ENCODE results near the gene HNRNPL.
"Not testable (repeated sequence)": the region's sequence is repeated elsewhere in the genome, so short reads cannot be mapped to it uniquely, and the experiment has no call there.

HNRNPL gene

GRCh38 chr19:38829203-38829602, 20.6 kb downstream of the HNRNPL start:
- not testable (repeated sequence) for DNase-seq (ENCODE audit: low spot score)

- DNase-seq (ENCODE audit: low spot score), result no peak
Observed at GRCh38 chr19:38826856-38827551, 22.8 kb downstream of the HNRNPL start.

- DNase-seq (ENCODE audit: low spot score), result not testable (repeated sequence)
Observed at GRCh38 chr19:38825936-38826335, 23.9 kb downstream of the HNRNPL start.

GRCh38 chr19:38821230-38821825, 28.5 kb downstream of the HNRNPL start:
- DNase-seq (ENCODE audit: low spot score), result not testable (repeated sequence)

GRCh38 chr19:38819231-38819920, 30.4 kb downstream of the HNRNPL start:
- no peak for DNase-seq (ENCODE audit: low spot score)

- no peak for DNase-seq (ENCODE audit: low spot score)
Observed at GRCh38 chr19:38817081-38817480, 32.7 kb downstream of the HNRNPL start.

- DNase-seq (ENCODE audit: low spot score), result no peak
Observed at GRCh38 chr19:38816131-38816750, 33.5 kb downstream of the HNRNPL start.

- no peak for DNase-seq (ENCODE audit: low spot score)
Observed at GRCh38 chr19:38815059-38816001, 34.5 kb downstream of the HNRNPL start.

- not testable (repeated sequence) for DNase-seq (ENCODE audit: low spot score)
Observed at GRCh38 chr19:38813932-38814331, 35.9 kb downstream of the HNRNPL start.

- DNase-seq (ENCODE audit: low spot score), result no peak
Observed at GRCh38 chr19:38813323-38813722, 36.5 kb downstream of the HNRNPL start.

GRCh38 chr19:38812841-38813320, 36.9 kb downstream of the HNRNPL start, which contains the start of gene LGALS4:
Gene LGALS4 (minus strand): TSS chr19:38812945. CDS start chr19:38812886, 59 bp downstream.
- no peak for DNase-seq (ENCODE audit: low spot score)

GRCh38 chr19:38812009-38812840, 37.6 kb downstream of the HNRNPL start:
- DNase-seq (ENCODE audit: low spot score), result no peak

- no peak for DNase-seq (ENCODE audit: low spot score)
Observed at GRCh38 chr19:38809592-38810252, 40.1 kb downstream of the HNRNPL start.

GRCh38 chr19:38808741-38809140, 41.0 kb downstream of the HNRNPL start:
- no peak for DNase-seq (ENCODE audit: low spot score)

- not testable (repeated sequence) for DNase-seq (ENCODE audit: low spot score)
Observed at GRCh38 chr19:38807374-38808098, 42.2 kb downstream of the HNRNPL start.

- no peak for DNase-seq (ENCODE audit: low spot score)
Observed at GRCh38 chr19:38806371-38806770, 43.4 kb downstream of the HNRNPL start.

GRCh38 chr19:38805180-38805579, 44.6 kb downstream of the HNRNPL start:
- DNase-seq (ENCODE audit: low spot score), result no peak

- no peak for DNase-seq (ENCODE audit: low spot score)
Observed at GRCh38 chr19:38803543-38803942, 46.2 kb downstream of the HNRNPL start.

Measured in germinal center (tissue), 1 donor.